K562 (cell line): Measurements from ENCODE around the gene ATF3. TPM values are rescaled to one million over a fixed set of nuclear protein-coding genes. Genes with fewer than 3 reads are reported as not detected.
A peak's percentile ranks its signal among the peaks of the same experiment; 100 is the strongest.

Experiments
- ATAC-seq: fragments of 200-7000 bp; cut with Tn5 transposase; 3 replicates; pipeline ENCODE4 v1.9.1; 2020; ENCODE audit warnings: moderate library complexity
- BruUV-seq: library from RNA; stranded (reverse); fragments of 400-500 nt; replicated peaks from 2 replicates; lab custom pipeline; 2021; lab: Mats Ljungman, UMichigan
- CTCF ChIA-PET: fragments of 300-600 bp; formaldehyde crosslinking; extraction: SDS; loops from one replicate; lab custom pipeline; 2021; ENCODE audit warnings: low intra/inter-chr PET ratio; lab: Yijun Ruan, JAX
- POLR2A ChIA-PET: fragments of 300-600, 350-650 bp; sonication (Branson Sonifier 250); formaldehyde crosslinking; extraction: SDS; loops from one replicate; lab custom pipeline; 2021; ENCODE audit warnings: antibody characterized with exemption, inconsistent platforms; lab: Yijun Ruan, JAX
- DNase-seq, 4 experiments: peaks; one replicate each; pipeline versions ENCODE4 v3.0.0 to v3.0.0-alpha.2; 2011 to 2018; ENCODE audit warnings: low spot score in 3 of 4, mixed read lengths in 3 of 4; ENCODE audit errors: extremely low read depth in 1 of 4
- FAIRE-seq: peaks from 2 replicates; lab custom pipeline; 2011; peaks lifted over from hg19 to GRCh38; lab: Jason Lieb, UNC
- H2AFZ ChIP-seq: 2 replicates; pipeline ENCODE4 v1.6.0; 2011; ENCODE audit warnings: low read depth, low read length, control low read depth, inconsistent platforms
- H3K27ac ChIP-seq: fragments of 200-600 bp; 3 replicates; pipeline ENCODE4 v1.8.0; 2011; ENCODE audit warnings: low read depth, mild to moderate bottlenecking, control low read depth, inconsistent platforms, low read length, moderate library complexity, mixed read lengths; ENCODE audit errors: extremely low read depth
- H3K27me3 ChIP-seq, 2 experiments: fragments of 300-600 bp in 1 of 2; 2 replicates in 1 of 2; 3 replicates in 1 of 2; pipeline versions ENCODE4 v1.6.0 to v1.8.0; 2011; ENCODE audit warnings: inconsistent platforms in 2 of 2, low read length in 2 of 2, mild to moderate bottlenecking in 1 of 2, mixed read lengths in 1 of 2, moderate library complexity in 1 of 2; ENCODE audit not compliant: control insufficient read depth in 2 of 2, insufficient read depth in 2 of 2
- H3K36me3 ChIP-seq: fragments of 300-600 bp; 3 replicates; pipeline ENCODE4 v1.8.0; 2011; ENCODE audit warnings: mild to moderate bottlenecking, low read length, inconsistent platforms; ENCODE audit not compliant: control insufficient read depth, insufficient read depth
- H3K4me1 ChIP-seq, 2 experiments: fragments of 200-600 bp in 1 of 2; replicated peaks in 1 of 2; 2 replicates in 1 of 2; 3 replicates in 1 of 2; pipeline versions ENCODE4 v1.5.1 to v1.8.0; 2011; ENCODE audit warnings: inconsistent platforms in 2 of 2, low read length in 2 of 2, mild to moderate bottlenecking in 1 of 2, mixed read lengths in 1 of 2, moderate library complexity in 1 of 2; ENCODE audit not compliant: control insufficient read depth in 2 of 2, insufficient read depth in 2 of 2
- H3K4me2 ChIP-seq: 2 replicates; pipeline ENCODE4 v1.6.1; 2011; ENCODE audit warnings: low read length, control low read depth, inconsistent platforms, mixed read lengths; ENCODE audit not compliant: insufficient read depth
- H3K4me3 ChIP-seq: fragments of 200-600 bp; sonication (generic), shearing (Covaris generic); 2 replicates; pipeline ENCODE4 v1.5.1; 2016; ENCODE audit warnings: control low read depth, inconsistent platforms
- H3K79me2 ChIP-seq: fragments of 200-600 bp; 3 replicates; pipeline ENCODE4 v1.8.0; 2011; ENCODE audit warnings: low read length, inconsistent platforms; ENCODE audit not compliant: control insufficient read depth, insufficient read depth
- H3K9ac ChIP-seq, 2 experiments: 2 replicates each; pipeline versions ENCODE4 v1.6.0 to v1.6.1; 2011; ENCODE audit warnings: low read depth in 2 of 2, low read length in 2 of 2, control low read depth in 1 of 2, inconsistent platforms in 1 of 2, mild to moderate bottlenecking in 1 of 2, mixed read lengths in 1 of 2; ENCODE audit not compliant: insufficient read depth in 1 of 2
- H3K9me1 ChIP-seq: one replicate; pipeline ENCODE4 v1.6.0; 2011; ENCODE audit warnings: inconsistent platforms, mild to moderate bottlenecking, low read length, moderate library complexity; ENCODE audit not compliant: control insufficient read depth, insufficient read depth
- H3K9me3 ChIP-seq: replicated peaks from 2 replicates; pipeline ENCODE4 v1.5.1; 2011; ENCODE audit warnings: low read depth, low read length, inconsistent platforms; ENCODE audit not compliant: control insufficient read depth, insufficient read depth
- H4K20me1 ChIP-seq: replicated peaks from 2 replicates; pipeline ENCODE4 v1.6.1; 2011; ENCODE audit warnings: low read length, inconsistent platforms, mixed read lengths; ENCODE audit not compliant: control insufficient read depth, insufficient read depth
- KAT2B ChIP-seq: IDR thresholded peaks from one replicate; pipeline ENCODE4 v1.6.1; 2012; ENCODE audit warnings: low read depth, mild to moderate bottlenecking, control low read depth, inconsistent platforms, low read length, moderate library complexity
- ZNF24 ChIP-seq: fragments of 450-650 bp; IDR thresholded peaks from 2 replicates; pipeline ENCODE4 v1.6.1; 2016
- WGBS: fragments of 100-300 bp; shearing (Covaris generic); methylation state at CpG from one replicate; pipeline ENCODE4 v1.1.6; 2016; ENCODE audit warnings: low coverage, mixed read lengths; ENCODE audit not compliant: insufficient coverage; ENCODE audit errors: missing lambda C conversion rate; 5-methylcytosine and 5-hydroxymethylcytosine counted together
- in situ Hi-C: fragments of 300-500 bp; cut with MboI; formaldehyde crosslinking; loops from 4 replicates; pipeline ENCODE4 v1.15.0; 2018; ENCODE audit warnings: inconsistent platforms, mixed read lengths
- intact Hi-C: fragments of 100-400 bp; cut with micrococcal nuclease; formaldehyde crosslinking; loops from 2 replicates; pipeline ENCODE4 v1.14.2; 2022
- polyA plus RNA-seq, 8 experiments: library from polyadenylated mRNA; depleted of rRNA in 4 of 8; stranded (reverse) in 5 of 8; unstranded in 3 of 8; fragments of >200 nt; fragmentation: Nextera tagmentation in 2 of 8; fragmentation: Illumina TruSeq in 1 of 8; extraction: Ambion mirVana in 2 of 8; extraction: Trizol in 1 of 8; gene quantifications; 2 replicates each; pipeline versions ENCODE4 v1.2.1 to v1.2.3, GENCODE V29; 2011 to 2014; ENCODE audit warnings: inconsistent platforms in 1 of 8, missing spikeins in 1 of 8
- total RNA-seq, 7 experiments: library from RNA; depleted of rRNA in 6 of 7; stranded (reverse); fragments of >200 nt in 6 of 7; fragmentation: Illumina TruSeq in 2 of 7; extraction: Trizol in 2 of 7; gene quantifications; 2 replicates each; pipeline versions ENCODE4 v1.2.1 to v1.2.3, GENCODE V29; 2011 to 2021; ENCODE audit warnings: low replicate concordance in 1 of 7
- TF ChIP-seq, protein P1 (sequence below): fragments of 250-450 bp; sonication (Bioruptor Pico); IDR thresholded peaks from 2 replicates; pipeline ENCODE4 v1.5.0; 2022; ENCODE audit warnings: mild to moderate bottlenecking

Gene ATF3
- total and polyA plus RNA-seq, 9 of the 15 experiments (the other 6 are each of a cell fraction or from before 2014, with no cell fraction given): 3.5 to 28.2 (median 19.8) TPM

DNA sequence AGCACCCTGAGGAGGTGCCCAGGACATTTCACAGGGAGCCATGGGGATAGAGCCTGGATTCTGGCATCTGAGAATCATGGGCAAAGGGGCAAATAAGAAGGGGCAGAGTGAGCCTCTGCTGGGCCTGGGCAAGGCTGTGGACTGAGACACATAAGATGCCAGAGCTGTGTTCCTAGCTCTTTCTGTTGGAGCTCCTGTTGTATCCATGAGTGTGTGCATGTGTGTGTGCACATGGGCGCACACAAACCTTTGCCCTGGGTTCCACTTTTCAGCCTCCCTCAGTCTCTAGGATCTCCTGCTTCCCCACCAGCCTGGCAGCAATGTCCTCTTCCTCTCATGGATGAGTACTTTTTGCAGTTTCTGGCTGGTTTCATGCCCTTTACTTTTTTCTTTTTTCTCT lies 44.0 kb downstream of the ATF3 start:
- Histone ChIP-seq H3K79me2 (no peaks in the 10 kb centered on the region), H3K9ac (no peak overlapping the region), H3K27ac (no peak overlapping the region), H3K27me3 (peaks cover 12 to 34% of the 10 kb centered on the region in 2 experiments; a peak in 3 of 5 replicates), H4K20me1 (no peaks in the 10 kb centered on the region), H3K4me3 (no peak overlapping the region), H2AFZ (no peak overlapping the region), H3K4me1 (no peaks in the 10 kb centered on the region), H3K4me2 (no peak overlapping the region), H3K36me3 (no peaks in the 10 kb centered on the region), H3K9me3 (no peaks in the 10 kb centered on the region), H3K9me1 (no peaks in the 10 kb centered on the region)
- intact Hi-C loops: no loop called here
- TF ChIP-seq KAT2B: no peak
- WGBS: 5% methylated on average over 1 of the region's 1 CpG
- no TSS peak for BruUV-seq
- in situ Hi-C loops: no loop called here
- no peak for ATAC-seq
- FAIRE-seq: no peak
- ChIA-PET CTCF (no interaction called here), POLR2A (interaction anchor here (0.6 to 1.3 kb wide), 4 partner anchors 9 to 70 kb away, joined by 3 to 5 read pairs (median 4); no protein-coding TSS in a partner anchor)
- no peak for DNase-seq

DNA sequence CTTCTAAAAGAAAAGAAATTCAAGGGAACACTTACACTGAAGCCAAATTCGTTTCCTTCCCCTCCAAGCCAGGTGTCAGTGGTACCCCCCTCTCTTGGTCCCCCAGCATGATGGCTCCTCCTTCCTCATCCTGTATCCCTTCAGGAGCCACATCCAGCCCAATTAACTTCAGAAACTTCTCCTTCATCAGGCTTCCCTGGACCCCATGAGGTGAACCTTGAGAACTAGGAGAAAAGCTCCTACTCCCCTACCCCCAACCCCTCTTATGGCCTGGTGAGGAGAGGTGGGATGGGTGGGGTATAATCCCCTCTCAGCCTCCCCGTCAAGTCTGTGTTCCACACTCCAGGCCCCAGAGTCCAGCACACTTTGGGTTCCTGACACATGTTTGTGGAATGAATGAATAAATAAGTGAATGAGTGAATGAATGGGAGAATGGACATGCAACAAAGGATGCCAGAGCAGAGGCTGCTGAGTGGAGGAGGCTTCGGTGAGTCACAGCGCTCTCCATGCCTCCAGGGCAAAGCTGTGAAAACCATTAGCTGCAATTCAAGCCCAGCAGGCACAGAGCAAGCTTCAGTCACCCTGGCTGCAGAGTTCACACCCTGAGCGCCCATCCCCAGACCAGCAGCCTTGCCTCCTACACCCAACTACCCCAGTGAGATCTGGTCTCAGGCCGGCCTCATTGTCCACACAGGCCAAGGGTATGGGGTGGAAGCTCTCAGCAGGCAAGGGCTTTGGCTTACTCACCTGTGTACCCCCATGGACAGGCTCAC lies 47.3 kb downstream of the ATF3 start:
- peak; percentile 15; the same call in 1 of the 2 replicates for TF ChIP-seq ZNF24
- TF ChIP-seq, protein P1, sequence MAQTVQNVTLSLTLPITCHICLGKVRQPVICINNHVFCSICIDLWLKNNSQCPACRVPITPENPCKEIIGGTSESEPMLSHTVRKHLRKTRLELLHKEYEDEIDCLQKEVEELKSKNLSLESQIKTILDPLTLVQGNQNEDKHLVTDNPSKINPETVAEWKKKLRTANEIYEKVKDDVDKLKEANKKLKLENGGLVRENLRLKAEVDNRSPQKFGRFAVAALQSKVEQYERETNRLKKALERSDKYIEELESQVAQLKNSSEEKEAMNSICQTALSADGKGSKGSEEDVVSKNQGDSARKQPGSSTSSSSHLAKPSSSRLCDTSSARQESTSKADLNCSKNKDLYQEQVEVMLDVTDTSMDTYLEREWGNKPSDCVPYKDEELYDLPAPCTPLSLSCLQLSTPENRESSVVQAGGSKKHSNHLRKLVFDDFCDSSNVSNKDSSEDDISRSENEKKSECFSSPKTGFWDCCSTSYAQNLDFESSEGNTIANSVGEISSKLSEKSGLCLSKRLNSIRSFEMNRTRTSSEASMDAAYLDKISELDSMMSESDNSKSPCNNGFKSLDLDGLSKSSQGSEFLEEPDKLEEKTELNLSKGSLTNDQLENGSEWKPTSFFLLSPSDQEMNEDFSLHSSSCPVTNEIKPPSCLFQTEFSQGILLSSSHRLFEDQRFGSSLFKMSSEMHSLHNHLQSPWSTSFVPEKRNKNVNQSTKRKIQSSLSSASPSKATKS: no peak
- no TSS peak for BruUV-seq
- no peaks in the 10 kb centered on the region for H4K20me1 ChIP-seq
- no peak overlapping the region for H2AFZ ChIP-seq
- peaks cover 7 to 35% of the 10 kb centered on the region in 2 experiments; a peak in 3 of 5 replicates for H3K27me3 ChIP-seq
- ChIA-PET CTCF (interaction anchor here (1.0 kb wide), 1 partner anchor 9 kb away, joined by 3 read pairs; no protein-coding TSS in a partner anchor), POLR2A (interaction anchor here (1.1 kb wide), 1 partner anchor 48 kb away, joined by 6 read pairs; the partner anchor contains the start of gene ATF3)
- WGBS: 5% methylated on average over 6 of the region's 6 CpGs
- H3K4me3 ChIP-seq: no peak overlapping the region
- in situ Hi-C loops (no loop called here), intact Hi-C loops (no loop called here)
- H3K9ac ChIP-seq: no peak overlapping the region
- FAIRE-seq (no peak), DNase-seq (no peak), ATAC-seq (peak; percentile 23; the same call in 1 of the 3 replicates)
- H3K9me3 ChIP-seq: no peaks in the 10 kb centered on the region
- H3K9me1 ChIP-seq: no peaks in the 10 kb centered on the region
- H3K36me3 ChIP-seq: no peaks in the 10 kb centered on the region
- H3K27ac ChIP-seq: no peak overlapping the region
- no peaks in the 10 kb centered on the region for H3K79me2 ChIP-seq
- H3K4me1 ChIP-seq: no peaks in the 10 kb centered on the region
- no peak overlapping the region for H3K4me2 ChIP-seq
